Neural crest cell (in vitro differentiated cells): ENCODE data around the gene GPC6. TPM values are rescaled to one million over a fixed set of nuclear protein-coding genes. Genes with fewer than 3 reads are reported as not detected.

Experiments
- DNase-seq: peaks from one replicate; pipeline ENCODE4 v3.0.0; 2021; ENCODE audit warnings: low read depth, mixed read lengths, low spot score
- H3K27ac Mint-ChIP-seq: one replicate; pipeline ENCODE4 v1.8.0; 2021; ENCODE audit warnings: mild to moderate bottlenecking, mixed read lengths; ENCODE audit not compliant: unreplicated experiment
- H3K27me3 Mint-ChIP-seq: 2 replicates; pipeline ENCODE4 v1.8.0; 2021; ENCODE audit warnings: low read depth, mild to moderate bottlenecking, mixed read lengths
- H3K36me3 Mint-ChIP-seq: 2 replicates; pipeline ENCODE4 v1.8.0; 2021; ENCODE audit warnings: low read depth, mild to moderate bottlenecking, mixed read lengths
- H3K4me1 Mint-ChIP-seq: 2 replicates; pipeline ENCODE4 v1.8.0; 2021; ENCODE audit warnings: mixed read lengths
- H3K4me3 Mint-ChIP-seq: one replicate; pipeline ENCODE4 v1.8.0; 2021; ENCODE audit warnings: mild to moderate bottlenecking, mixed read lengths
- H3K9me3 Mint-ChIP-seq: 2 replicates; pipeline ENCODE4 v1.8.0; 2021; ENCODE audit warnings: mixed read lengths
- total RNA-seq: library from RNA; stranded (reverse); gene quantifications from 2 replicates; pipeline ENCODE4 v1.2.1, GENCODE V29; 2021
- TF ChIP-seq, protein P1 (sequence below): fragments of 200-600 bp; sonication (generic); conservative IDR thresholded peaks from 2 replicates; pipeline ENCODE4 v1.5.0; 2021; ENCODE audit warnings: antibody characterized with exemption, mild to moderate bottlenecking

The GPC6 gene
- total RNA-seq, 1 donor from 2014 or later, result 13.4 TPM

DNA sequence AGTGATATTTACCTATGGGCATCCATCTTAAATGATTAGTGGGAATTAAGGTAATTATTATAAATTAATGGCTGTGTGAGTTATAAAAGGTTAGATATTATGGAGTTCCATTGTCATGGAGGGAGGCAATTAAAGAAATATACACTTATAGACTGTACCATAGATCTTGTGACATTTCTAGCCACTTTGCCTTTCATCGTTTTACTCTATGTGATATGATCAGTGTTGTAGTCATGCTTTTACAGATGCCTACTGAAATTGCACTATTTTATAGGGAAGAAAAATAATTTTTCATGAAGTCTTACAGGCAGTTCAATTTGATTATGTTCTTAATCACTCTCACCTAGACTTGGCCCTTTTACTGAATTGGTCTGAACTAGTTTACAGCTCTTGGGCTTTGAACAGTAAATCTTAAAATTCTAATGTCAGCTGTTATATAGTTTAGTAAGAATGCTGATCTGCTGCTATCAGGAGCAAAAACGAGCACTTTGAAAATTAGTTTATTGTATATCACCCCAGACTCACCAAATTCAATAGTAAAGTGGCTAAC, 301.2 kb downstream of the GPC6 start:
- H3K4me1 Mint-ChIP-seq, result peaks cover 4% of the 10 kb centered on the region
- DNase-seq, result no peak
- H3K27me3 Mint-ChIP-seq, result no peaks in the 10 kb centered on the region
- no peak overlapping the region for H3K27ac Mint-ChIP-seq
- H3K36me3 Mint-ChIP-seq, result no peaks in the 10 kb centered on the region
- no peaks in the 10 kb centered on the region for H3K9me3 Mint-ChIP-seq
- TF ChIP-seq, protein P1, sequence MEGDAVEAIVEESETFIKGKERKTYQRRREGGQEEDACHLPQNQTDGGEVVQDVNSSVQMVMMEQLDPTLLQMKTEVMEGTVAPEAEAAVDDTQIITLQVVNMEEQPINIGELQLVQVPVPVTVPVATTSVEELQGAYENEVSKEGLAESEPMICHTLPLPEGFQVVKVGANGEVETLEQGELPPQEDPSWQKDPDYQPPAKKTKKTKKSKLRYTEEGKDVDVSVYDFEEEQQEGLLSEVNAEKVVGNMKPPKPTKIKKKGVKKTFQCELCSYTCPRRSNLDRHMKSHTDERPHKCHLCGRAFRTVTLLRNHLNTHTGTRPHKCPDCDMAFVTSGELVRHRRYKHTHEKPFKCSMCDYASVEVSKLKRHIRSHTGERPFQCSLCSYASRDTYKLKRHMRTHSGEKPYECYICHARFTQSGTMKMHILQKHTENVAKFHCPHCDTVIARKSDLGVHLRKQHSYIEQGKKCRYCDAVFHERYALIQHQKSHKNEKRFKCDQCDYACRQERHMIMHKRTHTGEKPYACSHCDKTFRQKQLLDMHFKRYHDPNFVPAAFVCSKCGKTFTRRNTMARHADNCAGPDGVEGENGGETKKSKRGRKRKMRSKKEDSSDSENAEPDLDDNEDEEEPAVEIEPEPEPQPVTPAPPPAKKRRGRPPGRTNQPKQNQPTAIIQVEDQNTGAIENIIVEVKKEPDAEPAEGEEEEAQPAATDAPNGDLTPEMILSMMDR, result no peak
- H3K4me3 Mint-ChIP-seq, result no peak overlapping the region

DNA sequence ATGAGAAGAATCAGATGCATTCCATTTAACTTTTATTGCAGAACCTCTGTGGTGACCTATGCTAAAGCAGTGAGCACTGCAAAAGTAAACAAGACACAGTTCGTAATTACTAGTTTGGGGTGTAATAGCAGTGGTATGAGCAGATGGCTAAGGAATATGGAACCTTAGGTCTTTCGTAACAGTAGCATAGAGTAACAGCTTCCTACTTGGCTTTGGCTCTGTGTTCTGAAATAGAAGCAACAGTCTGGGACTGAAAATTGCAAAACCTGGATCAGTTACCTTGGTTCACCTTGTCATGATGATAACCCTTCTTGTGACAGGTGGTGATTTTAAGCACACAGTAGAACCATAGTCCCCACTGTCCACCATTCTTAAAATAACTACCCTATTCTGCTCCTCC, 303.4 kb downstream of the GPC6 start:
- no peak overlapping the region for H3K4me3 Mint-ChIP-seq
- no peaks in the 10 kb centered on the region for H3K36me3 Mint-ChIP-seq
- no peak overlapping the region for H3K27ac Mint-ChIP-seq
- TF ChIP-seq, protein P1, result no peak
- DNase-seq, result no peak
- H3K27me3 Mint-ChIP-seq, result no peaks in the 10 kb centered on the region
- peaks cover 4% of the 10 kb centered on the region for H3K4me1 Mint-ChIP-seq
- H3K9me3 Mint-ChIP-seq, result no peaks in the 10 kb centered on the region

DNA sequence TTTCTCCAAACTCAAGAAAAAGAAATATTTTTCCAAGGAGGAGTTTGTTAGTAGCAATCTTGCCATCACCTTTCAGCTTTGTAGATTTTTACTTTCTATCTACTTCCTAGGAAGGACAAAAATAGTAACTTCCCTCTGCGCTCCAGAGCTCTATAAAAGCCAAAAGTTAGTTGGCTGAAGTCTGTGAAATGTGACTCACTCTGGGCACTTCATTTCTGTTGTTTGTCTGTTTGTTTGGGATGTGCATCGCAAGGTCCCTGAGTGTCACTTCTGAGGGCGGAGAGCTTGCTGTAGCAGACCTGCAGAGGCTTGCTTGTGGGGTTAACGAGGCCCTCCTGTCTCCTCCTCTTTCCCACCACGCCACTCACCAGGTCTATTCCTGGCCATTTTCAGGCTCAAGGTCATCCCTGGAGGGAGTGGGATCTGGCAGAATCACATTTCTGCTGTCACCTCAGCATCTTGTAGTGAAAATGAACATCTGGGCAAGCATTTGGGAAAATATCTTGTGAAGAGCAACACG, 307.6 kb downstream of the GPC6 start:
- no peak overlapping the region for H3K4me3 Mint-ChIP-seq
- H3K27me3 Mint-ChIP-seq, result no peaks in the 10 kb centered on the region
- DNase-seq, result no peak
- H3K4me1 Mint-ChIP-seq, result peaks cover 4% of the 10 kb centered on the region
- H3K36me3 Mint-ChIP-seq, result peaks cover 1% of the 10 kb centered on the region
- no peak overlapping the region for H3K27ac Mint-ChIP-seq
- H3K9me3 Mint-ChIP-seq, result peaks cover 1% of the 10 kb centered on the region
- TF ChIP-seq, protein P1, result no peak

DNA sequence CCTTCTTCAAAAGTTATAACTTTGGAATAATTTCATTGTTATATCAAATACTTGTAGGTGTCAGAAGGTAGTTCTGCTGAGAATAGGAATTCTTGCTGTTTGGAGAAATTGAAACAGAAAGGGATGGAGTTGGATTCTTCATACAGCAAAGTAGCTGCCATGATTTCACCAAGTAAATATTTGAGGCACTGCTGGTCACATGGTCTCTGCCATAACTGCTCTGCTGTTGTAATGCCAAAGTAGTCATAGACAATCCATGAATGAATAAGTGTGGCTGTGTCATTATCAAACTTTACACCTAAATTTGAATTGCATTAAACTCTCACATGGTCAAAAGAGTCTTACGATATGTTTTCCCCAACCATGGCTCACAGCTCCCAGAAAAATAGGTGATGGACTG, 308.6 kb downstream of the GPC6 start:
- no peak for DNase-seq
- H3K27ac Mint-ChIP-seq, result no peak overlapping the region
- no peaks in the 10 kb centered on the region for H3K27me3 Mint-ChIP-seq
- H3K36me3 Mint-ChIP-seq, result peaks cover 4% of the 10 kb centered on the region
- H3K4me1 Mint-ChIP-seq, result peaks cover 4% of the 10 kb centered on the region
- H3K9me3 Mint-ChIP-seq, result peaks cover 4% of the 10 kb centered on the region
- TF ChIP-seq, protein P1, result no peak
- no peak overlapping the region for H3K4me3 Mint-ChIP-seq

DNA sequence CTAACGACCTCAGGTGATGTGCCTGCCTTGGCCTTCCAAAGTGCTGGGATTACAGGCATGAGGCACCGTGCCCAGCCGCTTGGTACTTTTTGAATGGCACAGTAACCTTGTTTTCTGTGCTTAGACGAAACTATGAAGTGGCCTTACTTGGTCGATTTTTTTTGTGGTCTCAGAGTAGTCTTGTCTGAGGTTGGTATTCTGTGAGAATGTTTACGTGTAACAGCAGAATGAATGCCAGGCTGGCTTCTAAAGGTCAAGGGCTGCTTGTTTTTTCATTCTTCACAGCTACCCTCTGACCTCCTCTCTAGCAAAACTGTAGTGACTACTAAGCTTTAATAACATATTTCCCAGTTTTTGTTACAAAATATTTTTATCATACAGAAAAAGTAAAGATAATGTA, 313.3 kb downstream of the GPC6 start:
- TF ChIP-seq, protein P1, result no peak
- H3K27ac Mint-ChIP-seq, result no peak overlapping the region
- H3K36me3 Mint-ChIP-seq, result peaks cover 10% of the 10 kb centered on the region
- DNase-seq, result no peak
- no peaks in the 10 kb centered on the region for H3K4me1 Mint-ChIP-seq
- no peaks in the 10 kb centered on the region for H3K27me3 Mint-ChIP-seq
- H3K9me3 Mint-ChIP-seq, result peaks cover 10% of the 10 kb centered on the region
- no peak overlapping the region for H3K4me3 Mint-ChIP-seq
